Measurements from ENCODE around the gene SNRPA. TPM values are rescaled to one million over a fixed set of nuclear protein-coding genes. Genes with fewer than 3 reads are reported as not detected.

SNRPA gene
- total RNA-seq, 1 experiment from 2014 or later, result 147 TPM

DNA sequence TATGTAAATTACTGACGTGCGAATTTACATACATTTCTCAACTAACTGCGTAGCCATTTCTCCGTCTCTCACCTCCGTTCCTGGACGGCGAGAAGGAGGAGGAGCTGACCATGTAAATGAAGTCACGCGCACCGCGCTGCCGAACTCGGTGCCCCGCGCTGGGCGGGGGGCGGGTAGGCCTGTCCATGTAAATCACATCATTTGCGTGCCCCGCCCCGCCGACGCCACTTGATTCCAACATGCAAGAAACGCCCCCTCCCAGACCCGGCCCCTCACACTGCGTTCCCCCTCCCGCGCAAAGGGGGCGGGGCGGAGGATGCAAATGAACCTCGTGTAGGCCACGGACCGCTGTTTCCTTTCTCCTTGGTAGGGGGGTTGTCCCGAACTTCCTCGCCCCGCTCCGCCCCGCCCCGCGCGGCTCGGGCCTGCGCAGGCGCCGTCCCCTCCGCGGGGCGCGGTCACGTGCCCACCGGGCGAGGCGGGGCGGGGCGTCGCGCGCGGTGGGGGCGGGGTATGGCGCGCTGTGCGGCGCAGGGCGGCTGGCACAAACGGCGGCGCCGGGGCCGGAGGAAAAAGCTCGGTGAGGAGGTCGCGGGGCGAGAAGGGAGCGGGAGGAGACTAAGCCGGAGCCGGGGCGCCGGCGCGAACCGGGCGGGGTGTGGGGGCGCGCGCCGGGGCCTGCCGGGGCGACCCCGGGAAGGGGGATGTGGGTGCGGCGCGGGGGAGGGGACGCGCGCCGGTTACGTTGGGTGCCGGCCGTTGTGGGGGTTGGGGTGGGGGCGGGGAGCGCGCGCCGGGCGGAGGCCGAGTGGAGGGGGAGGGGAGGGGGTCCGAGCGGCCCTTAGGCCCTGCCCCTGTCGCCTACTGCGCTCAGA is 47.9 kb downstream of the SNRPA start, which contains the start of gene EGLN2:
Gene EGLN2 (plus strand): TSS at position 509 of the 875 bp plus-strand sequence. CDS start 1,382 bp downstream, outside the sequence.
- ChIA-PET POLR2A (ENCODE audit: unreplicated experiment) (interaction anchor here (0.6 to 1.2 kb wide), 4 partner anchors 20 to 450 kb away, joined by 3 to 9 read pairs (median 4); partner anchors contain the start of genes C19orf47 and PLD3), CTCF (interaction anchor here (0.6 to 1.3 kb wide), 2 partner anchors 21 to 85 kb away, joined by 3 to 11 read pairs; partner anchors contain the start of gene RAB4B)
- DNase-seq, result peak; percentile 95 to 100
- no TSS peak for BruUV-seq (replicated peaks)
- Histone ChIP-seq H3K4me1 (replicated peaks; ENCODE audit: insufficient read depth) (peaks cover 32% of the 10 kb centered on the region), H2AFZ (peak within 1 kb of the TSS; percentile 75), H3K27me3 (ENCODE audit: insufficient read depth, low read depth) (no peaks in the 10 kb centered on the region), H3K36me3 (ENCODE audit: low read depth) (peaks cover 3% of the 10 kb centered on the region; the same call in 1 of the 2 replicates), H3K27ac (peak within 1 kb of the TSS; percentile 11; the same call in 1 of the 2 replicates), H3K4me3 (peak within 1 kb of the TSS; percentile 95), H3K4me2 (peak within 1 kb of the TSS; percentile 98), H4K20me1 (ENCODE audit: insufficient read depth) (peaks cover 32% of the 10 kb centered on the region), H3K9me3 (ENCODE audit: insufficient read depth, low read depth) (no peaks in the 10 kb centered on the region), H3K9me2 (ENCODE audit: insufficient read depth) (no peaks in the 10 kb centered on the region), H3K79me2 (ENCODE audit: low read depth) (peaks cover 42% of the 10 kb centered on the region), H3F3A (ENCODE audit: insufficient read depth, low read depth) (peaks cover 5% of the 10 kb centered on the region; the same call in 1 of the 2 replicates)
- TF ChIP-seq, protein P1, sequence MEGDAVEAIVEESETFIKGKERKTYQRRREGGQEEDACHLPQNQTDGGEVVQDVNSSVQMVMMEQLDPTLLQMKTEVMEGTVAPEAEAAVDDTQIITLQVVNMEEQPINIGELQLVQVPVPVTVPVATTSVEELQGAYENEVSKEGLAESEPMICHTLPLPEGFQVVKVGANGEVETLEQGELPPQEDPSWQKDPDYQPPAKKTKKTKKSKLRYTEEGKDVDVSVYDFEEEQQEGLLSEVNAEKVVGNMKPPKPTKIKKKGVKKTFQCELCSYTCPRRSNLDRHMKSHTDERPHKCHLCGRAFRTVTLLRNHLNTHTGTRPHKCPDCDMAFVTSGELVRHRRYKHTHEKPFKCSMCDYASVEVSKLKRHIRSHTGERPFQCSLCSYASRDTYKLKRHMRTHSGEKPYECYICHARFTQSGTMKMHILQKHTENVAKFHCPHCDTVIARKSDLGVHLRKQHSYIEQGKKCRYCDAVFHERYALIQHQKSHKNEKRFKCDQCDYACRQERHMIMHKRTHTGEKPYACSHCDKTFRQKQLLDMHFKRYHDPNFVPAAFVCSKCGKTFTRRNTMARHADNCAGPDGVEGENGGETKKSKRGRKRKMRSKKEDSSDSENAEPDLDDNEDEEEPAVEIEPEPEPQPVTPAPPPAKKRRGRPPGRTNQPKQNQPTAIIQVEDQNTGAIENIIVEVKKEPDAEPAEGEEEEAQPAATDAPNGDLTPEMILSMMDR (conservative IDR thresholded peaks at IDR 0.05), result no peak
- TF ChIP-seq EZH2 (IDR thresholded peaks at IDR 0.05; ENCODE audit: low read depth), result no peak
- intact Hi-C loops (cut with micrococcal nuclease; ENCODE audit: unreplicated experiment), result loop anchor here (1.0 to 2.0 kb wide), 4 partner anchors 21 to 136 kb away; partner anchors contain the start of genes ACTMAP, RAB4B and SNRPA

DNA sequence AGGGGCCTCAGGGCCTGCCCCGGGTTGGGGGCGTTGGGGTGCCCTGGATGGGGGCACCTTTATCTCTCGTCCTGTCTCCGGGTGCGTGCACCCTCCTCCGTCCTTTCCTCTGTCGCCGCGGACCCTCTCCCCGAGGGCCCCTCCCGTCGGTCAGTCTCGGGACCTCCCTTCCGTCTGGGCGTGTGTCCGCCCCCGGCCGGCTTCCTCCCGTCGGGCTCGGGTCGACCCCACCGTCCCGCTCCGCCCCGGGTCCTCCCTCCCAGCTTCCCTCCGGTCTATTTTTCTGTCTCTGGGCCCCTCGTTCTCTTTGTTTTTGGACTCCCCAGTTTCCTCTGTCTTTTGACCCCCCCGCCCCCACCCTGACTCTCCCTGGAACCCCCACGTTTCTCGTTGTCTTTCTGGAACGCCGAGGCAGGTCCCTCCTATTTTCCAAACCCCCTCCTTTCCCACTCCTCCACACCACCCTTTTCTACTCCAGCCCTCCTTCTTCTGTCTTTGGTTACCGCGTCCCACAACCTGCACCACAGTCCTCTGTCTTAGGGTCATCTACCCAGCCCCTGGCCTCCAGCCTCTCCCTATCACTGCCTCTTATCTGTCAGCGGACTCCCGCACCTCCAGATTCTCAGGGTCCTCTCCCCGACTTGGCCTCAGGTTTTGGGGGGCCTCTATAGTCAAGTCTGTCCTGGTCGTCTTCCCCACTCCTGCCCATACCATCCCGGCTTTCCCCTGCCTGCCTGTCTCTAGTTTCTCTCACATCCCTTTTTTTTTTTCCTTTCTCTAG is 48.7 kb downstream of the SNRPA start:
- Histone ChIP-seq H3K4me1 (replicated peaks; ENCODE audit: insufficient read depth) (peaks cover 32% of the 10 kb centered on the region), H3K9me3 (ENCODE audit: insufficient read depth, low read depth) (no peaks in the 10 kb centered on the region), H3K27ac (no peak overlapping the region), H3F3A (ENCODE audit: insufficient read depth, low read depth) (peaks cover 5% of the 10 kb centered on the region; the same call in 1 of the 2 replicates), H3K36me3 (ENCODE audit: low read depth) (peaks cover 3% of the 10 kb centered on the region; the same call in 1 of the 2 replicates), H3K79me2 (ENCODE audit: low read depth) (peaks cover 49% of the 10 kb centered on the region), H3K9me2 (ENCODE audit: insufficient read depth) (no peaks in the 10 kb centered on the region), H4K20me1 (ENCODE audit: insufficient read depth) (peaks cover 40% of the 10 kb centered on the region), H3K4me2 (peak overlapping the region; percentile 98), H3K4me3 (peak overlapping the region; percentile 95), H3K27me3 (ENCODE audit: insufficient read depth, low read depth) (no peaks in the 10 kb centered on the region), H2AFZ (0 out of 2 replicates have a peak overlapping the region, but pooled peaks have one; percentile 52)
- CTCF ChIA-PET, result interaction anchor here (0.7 kb wide), 1 partner anchor 67 kb away, joined by 6 read pairs; no protein-coding TSS in a partner anchor
- TF ChIP-seq EZH2 (IDR thresholded peaks at IDR 0.05; ENCODE audit: low read depth), result no peak
- TF ChIP-seq, protein P1 (conservative IDR thresholded peaks at IDR 0.05), result no peak
- BruUV-seq (replicated peaks), result no TSS peak
- POLR2A ChIA-PET (ENCODE audit: unreplicated experiment), result interaction anchor here (1.2 kb wide), 1 partner anchor 21 kb away, joined by 4 read pairs; no protein-coding TSS in a partner anchor
- peak in 1 of 2 experiments; percentile 28 for DNase-seq
- intact Hi-C loops (cut with micrococcal nuclease; ENCODE audit: unreplicated experiment), result loop anchor here (1.0 to 2.0 kb wide), 2 partner anchors 49 to 84 kb away; partner anchors contain the start of genes ACTMAP and SNRPA
